IMR-90 (cell line): Measurements from ENCODE around the gene PCARE. TPM values are rescaled to one million over a fixed set of nuclear protein-coding genes. Genes with fewer than 3 reads are reported as not detected.

Experiments used
- ATAC-seq: fragments of 200-7000 bp; cut with Tn5 transposase; 2 replicates; pipeline ENCODE4 v1.9.1; 2020; ENCODE audit warnings: low read depth, mild to moderate bottlenecking, moderate library complexity
- BruUV-seq: library from RNA; stranded (reverse); fragments of 400-500 nt; replicated peaks from 2 replicates; lab custom pipeline; 2021; lab: Mats Ljungman, UMichigan
- CTCF ChIA-PET: fragments of 300-600 bp; formaldehyde crosslinking; extraction: SDS; loops from one replicate; lab custom pipeline; 2021; ENCODE audit warnings: antibody characterized with exemption; lab: Yijun Ruan, JAX
- POLR2A ChIA-PET: fragments of 300-600 bp; sonication (Branson Sonifier 250); formaldehyde crosslinking; loops from one replicate; lab custom pipeline; 2022; ENCODE audit warnings: antibody characterized with exemption; ENCODE audit not compliant: unreplicated experiment; lab: Charles Lee
- DNase-seq: peaks from one replicate; pipeline ENCODE4 v3.0.0; 2013
- H2AFZ ChIP-seq: replicated peaks from 2 replicates; pipeline ENCODE3; 2013; ENCODE audit warnings: low read length, mild to moderate bottlenecking; ENCODE audit not compliant: poor library complexity
- H2AK5ac ChIP-seq: 2 replicates; pipeline ENCODE4 v1.6.1; 2013; ENCODE audit warnings: low read depth, low read length, inconsistent platforms
- H2AK9ac ChIP-seq: replicated peaks from 2 replicates; pipeline ENCODE3; 2013; ENCODE audit warnings: mild to moderate bottlenecking, low read depth, low read length, moderate library complexity; ENCODE audit not compliant: poor library complexity
- H2BK120ac ChIP-seq: 2 replicates; pipeline ENCODE4 v1.6.1; 2013; ENCODE audit warnings: low read depth, low read length, inconsistent platforms
- H2BK15ac ChIP-seq: 3 replicates; pipeline ENCODE4 v1.6.1; 2013; ENCODE audit warnings: low read depth, low read length, inconsistent platforms
- H2BK20ac ChIP-seq: 2 replicates; pipeline ENCODE4 v1.6.1; 2013; ENCODE audit warnings: low read depth, mild to moderate bottlenecking, inconsistent platforms, low read length, moderate library complexity
- H2BK5ac ChIP-seq: 2 replicates; pipeline ENCODE4 v1.6.1; 2013; ENCODE audit warnings: mild to moderate bottlenecking, low read depth, low read length, inconsistent platforms; ENCODE audit not compliant: poor library complexity, severe bottlenecking
- H3K14ac ChIP-seq: replicated peaks from 2 replicates; pipeline ENCODE4 v1.6.1; 2013; ENCODE audit warnings: low read depth, low read length, inconsistent platforms
- H3K18ac ChIP-seq: 2 replicates; pipeline ENCODE4 v1.6.1; 2013; ENCODE audit warnings: low read depth, low read length, control low read depth
- H3K23ac ChIP-seq: 2 replicates; pipeline ENCODE4 v1.6.1; 2013; ENCODE audit warnings: low read depth, low read length, inconsistent platforms
- H3K27ac ChIP-seq: 2 replicates; pipeline ENCODE4 v1.5.1; 2013; ENCODE audit warnings: mild to moderate bottlenecking, control low read depth, low read length; ENCODE audit not compliant: insufficient read depth
- H3K27me3 ChIP-seq: 2 replicates; pipeline ENCODE4 v1.6.1; 2013; ENCODE audit warnings: low read length; ENCODE audit not compliant: control insufficient read depth, insufficient read depth
- H3K36me3 ChIP-seq: 2 replicates; pipeline ENCODE4 v1.6.1; 2013; ENCODE audit warnings: low read length, mixed read lengths; ENCODE audit not compliant: control insufficient read depth, insufficient read depth
- H3K4ac ChIP-seq: 2 replicates; pipeline ENCODE4 v1.6.1; 2013; ENCODE audit warnings: low read depth, low read length, inconsistent platforms
- H3K4me1 ChIP-seq: 2 replicates; pipeline ENCODE4 v1.6.1; 2013; ENCODE audit warnings: low read length, mixed read lengths; ENCODE audit not compliant: control insufficient read depth, insufficient read depth
- H3K4me2 ChIP-seq: 2 replicates; pipeline ENCODE4 v1.6.1; 2013; ENCODE audit warnings: low read depth, mild to moderate bottlenecking, control low read depth, low read length, moderate library complexity
- H3K4me3 ChIP-seq: 2 replicates; pipeline ENCODE4 v1.5.1; 2013; ENCODE audit warnings: low read depth, mild to moderate bottlenecking, control low read depth, low read length, moderate library complexity; ENCODE audit not compliant: insufficient read depth
- H3K56ac ChIP-seq: 2 replicates; pipeline ENCODE4 v1.6.1; 2013; ENCODE audit warnings: low read length, inconsistent platforms; ENCODE audit not compliant: insufficient read depth; ENCODE audit errors: extremely low read depth
- H3K79me1 ChIP-seq, 2 experiments: 2 replicates each; pipeline ENCODE4 v1.6.1; 2013; ENCODE audit warnings: low read length in 2 of 2, inconsistent platforms in 1 of 2, low read depth in 1 of 2
- H3K9ac ChIP-seq: 2 replicates; pipeline ENCODE4 v1.6.1; 2013; ENCODE audit warnings: low read depth, low read length, control low read depth
- H3K9me1 ChIP-seq: 2 replicates; pipeline ENCODE4 v1.6.1; 2013; ENCODE audit warnings: low read length, inconsistent platforms; ENCODE audit not compliant: insufficient read depth
- H3K9me3 ChIP-seq: 2 replicates; pipeline ENCODE4 v1.6.1; 2013; ENCODE audit warnings: low read length; ENCODE audit not compliant: control insufficient read depth, insufficient read depth
- H4K20me1 ChIP-seq: 2 replicates; pipeline ENCODE4 v1.6.1; 2013; ENCODE audit warnings: low read length, inconsistent platforms; ENCODE audit not compliant: insufficient read depth
- H4K5ac ChIP-seq: 2 replicates; pipeline ENCODE4 v1.6.1; 2013; ENCODE audit warnings: mild to moderate bottlenecking, low read depth, low read length, control low read depth
- H4K8ac ChIP-seq, 2 experiments: 2 replicates each; pipeline ENCODE4 v1.6.1; 2013; ENCODE audit warnings: low read depth in 2 of 2, low read length in 2 of 2, control low read depth in 1 of 2, inconsistent platforms in 1 of 2
- H4K91ac ChIP-seq: 2 replicates; pipeline ENCODE4 v1.6.1; 2013; ENCODE audit warnings: low read depth, low read length, inconsistent platforms; ENCODE audit not compliant: insufficient read depth
- BHLHE40 ChIP-seq: fragments of 150-350 bp; IDR thresholded peaks from 2 replicates; pipeline ENCODE4 v1.6.1; 2016; ENCODE audit warnings: mild to moderate bottlenecking, low read depth, low read length
- CTCF ChIP-seq: conservative IDR thresholded peaks from 2 replicates; pipeline ENCODE4 v1.5.1; 2012; ENCODE audit warnings: mild to moderate bottlenecking, low read depth, low read length, improper control_type of control experiment
- FOS ChIP-seq: fragments of 150-350 bp; IDR thresholded peaks from 2 replicates; pipeline ENCODE4 v1.6.1; 2016; ENCODE audit warnings: low read depth, low read length
- MXI1 ChIP-seq: IDR thresholded peaks from 2 replicates; pipeline ENCODE4 v1.6.1; 2012; ENCODE audit warnings: low read depth, mild to moderate bottlenecking, low read length, moderate library complexity, borderline replicate concordance
- POLR2A ChIP-seq: IDR thresholded peaks from 2 replicates; pipeline ENCODE4 v1.6.1; 2012; ENCODE audit warnings: mild to moderate bottlenecking, low read depth, low read length
- WGBS, 2 experiments: methylation state at CpG; one replicate each; pipeline versions ENCODE4 v1.1.5 to v1.1.7; 2013; ENCODE audit warnings: missing lambda C conversion rate in 2 of 2; ENCODE audit not compliant: insufficient read length in 1 of 2; ENCODE audit errors: extremely low coverage in 2 of 2; 5-methylcytosine and 5-hydroxymethylcytosine counted together
- dilution Hi-C: fragments of 300-500 bp; cut with HindIII; formaldehyde crosslinking; loops from one replicate; pipeline ENCODE4 v1.14.3; 2018; ENCODE audit warnings: low sequenced_read_pairs; ENCODE audit not compliant: unreplicated experiment
- in situ Hi-C: fragments of 300-500 bp; cut with MboI; formaldehyde crosslinking; loops from 3 replicates; pipeline ENCODE4 v1.14.3; 2019; ENCODE audit warnings: low sequenced_read_pairs, inconsistent platforms, mixed read lengths
- intact Hi-C: fragments of 100-400 bp; cut with micrococcal nuclease; formaldehyde crosslinking; loops from 2 replicates; pipeline ENCODE4 v1.10.0; 2022
- polyA plus RNA-seq, 3 experiments: library from polyadenylated mRNA; depleted of rRNA; stranded (reverse); fragments of >200 nt; gene quantifications; 2 replicates each; pipeline ENCODE4 v1.2.3, GENCODE V29; 2012; ENCODE audit warnings: low replicate concordance in 1 of 3
- total RNA-seq: library from RNA; depleted of rRNA; stranded (reverse); fragments of >200 nt; gene quantifications from 2 replicates; pipeline ENCODE4 v1.2.3, GENCODE V29; 2012

The PCARE gene
- total and polyA plus RNA-seq, 2 of the 4 experiments (the other 2 are of a cell fraction) = not detected

GRCh38 chr2:29047083-29047845 lies 27.1 kb downstream of the PCARE start (continued):
- TF ChIP-seq CTCF = no peak

- Histone ChIP-seq H2AFZ (no peak overlapping the region), H3K79me1 (no peaks in the 10 kb centered on the region), H2BK20ac (no peak overlapping the region), H3K9me3 (no peaks in the 10 kb centered on the region), H2AK9ac (no peak overlapping the region), H2AK5ac (no peak overlapping the region), H4K8ac (no peak overlapping the region), H2BK5ac (no peak overlapping the region), H3K4me1 (no peaks in the 10 kb centered on the region), H3K9me1 (peaks cover 5% of the 10 kb centered on the region; the same call in 1 of the 2 replicates), H3K27me3 (peaks cover 14% of the 10 kb centered on the region), H2BK15ac (no peak overlapping the region), H3K14ac (no peak overlapping the region), H4K91ac (no peak overlapping the region), H3K56ac (no peak overlapping the region), H3K4ac (no peak overlapping the region), H3K4me3 (no peak overlapping the region), H3K27ac (no peak overlapping the region), H3K36me3 (no peaks in the 10 kb centered on the region), H3K4me2 (no peak overlapping the region), H4K5ac (no peak overlapping the region), H3K9ac (no peak overlapping the region), H3K18ac (no peak overlapping the region), H3K23ac (no peak overlapping the region), H4K20me1 (no peaks in the 10 kb centered on the region), H2BK120ac (no peak overlapping the region)
- DNase-seq (no peak), ATAC-seq (no peak)
- no peak for TF ChIP-seq FOS
- TF ChIP-seq POLR2A = no peak
- no peak for TF ChIP-seq BHLHE40
- no peak for TF ChIP-seq MXI1
- POLR2A ChIA-PET = no interaction called here
- WGBS, 2 experiments = no CpG with 5 or more reads among the region's 2 CpGs
- CTCF ChIA-PET = no interaction called here
- intact Hi-C loops = no loop called here
- in situ Hi-C loops = no loop called here
- dilution Hi-C loops = no loop called here
- no TSS peak for BruUV-seq
Measured at GRCh38 chr2:29046321-29046720, 28.0 kb downstream of the PCARE start.
